ENCODE measurements around the gene MARK3. TPM values are rescaled to one million over a fixed set of nuclear protein-coding genes. Genes with fewer than 3 reads are reported as not detected.
A peak's percentile ranks its signal among the peaks of the same experiment; 100 is the strongest.

Gene MARK3
- total and polyA plus RNA-seq, 2 of the 4 experiments (the other 2 are of a cell fraction): 78.5 to 80.5 TPM

- ATAC-seq (ENCODE audit: low read depth): no peak; the same call in 1 of the 2 replicates
- dilution Hi-C loops (cut with HindIII; ENCODE audit: low sequenced_read_pairs, unreplicated experiment): no loop called here
Measured at GRCh38 chr14:103540821-103541708, 155.8 kb downstream of the MARK3 start.

More at GRCh38 chr14:103540821-103541708, 155.8 kb downstream of the MARK3 start:
- H2AFZ ChIP-seq (replicated peaks; ENCODE audit: low read length, poor library complexity): peak overlapping the region; percentile 89
- H3K23ac ChIP-seq (ENCODE audit: low read depth, low read length): 0 out of 2 replicates have a peak overlapping the region, but pooled peaks have one; percentile 25
- no peaks in the 10 kb centered on the region for H3K9me1 ChIP-seq (ENCODE audit: insufficient read depth, low read length)
- no peak overlapping the region for H3K4me3 ChIP-seq (ENCODE audit: insufficient read depth, low read depth, low read length)
- ChIA-PET POLR2A (ENCODE audit: unreplicated experiment) (no interaction called here), CTCF (interaction anchor here (1.2 to 1.5 kb wide), 4 partner anchors 11 to 23 kb away, joined by 3 to 7 read pairs (median 4); no protein-coding TSS in a partner anchor)
- intact Hi-C loops (cut with micrococcal nuclease): no loop called here
- peak overlapping the region; percentile 63; the same call in 1 of the 3 replicates for H2BK15ac ChIP-seq (ENCODE audit: low read depth, low read length)
- no peak overlapping the region; the same call in 1 of the 2 replicates for H3K18ac ChIP-seq (ENCODE audit: low read depth, low read length)
- H3K14ac ChIP-seq (replicated peaks; ENCODE audit: low read depth, low read length): peak overlapping the region; percentile 38; the same call in 1 of the 2 replicates
- no TSS peak for BruUV-seq (replicated peaks)
- peaks cover 25% of the 10 kb centered on the region for H3K4me1 ChIP-seq (ENCODE audit: control insufficient read depth, insufficient read depth, low read length)
- TF ChIP-seq MAZ (IDR thresholded peaks at IDR 0.05; ENCODE audit: borderline replicate concordance, low read depth, low read length): no peak
- TF ChIP-seq BHLHE40 (IDR thresholded peaks at IDR 0.05; ENCODE audit: low read depth, low read length): no peak
- no peak for TF ChIP-seq CEBPB (IDR thresholded peaks at IDR 0.05; ENCODE audit: low read depth, low read length)
- no peak for TF ChIP-seq RFX5 (IDR thresholded peaks at IDR 0.05; ENCODE audit: low read depth, low read length)
- no peak for TF ChIP-seq ELK1 (IDR thresholded peaks at IDR 0.05; ENCODE audit: borderline replicate concordance, low read depth, low read length)
- no peak for TF ChIP-seq POLR2A (IDR thresholded peaks at IDR 0.05; ENCODE audit: low read depth, low read length)
- no peak for TF ChIP-seq CTCF (conservative IDR thresholded peaks at IDR 0.05; ENCODE audit: low read depth, low read length)
- H4K20me1 ChIP-seq (ENCODE audit: insufficient read depth, low read length): no peaks in the 10 kb centered on the region
- peak overlapping the region; percentile 77 for H3K4ac ChIP-seq (ENCODE audit: low read depth, low read length)
- H2AK5ac ChIP-seq (ENCODE audit: low read depth, low read length): peak overlapping the region; percentile 82
- 0 out of 2 replicates have a peak overlapping the region, but pooled peaks have one; percentile 47 for H3K56ac ChIP-seq (ENCODE audit: extremely low read depth, insufficient read depth, low read length)
- peak overlapping the region; percentile 81 for H2BK120ac ChIP-seq (ENCODE audit: low read depth, low read length)
- no peaks in the 10 kb centered on the region for H3K27me3 ChIP-seq (ENCODE audit: control insufficient read depth, insufficient read depth, low read length)
- in situ Hi-C loops (cut with MboI; ENCODE audit: low sequenced_read_pairs): no loop called here
- peak overlapping the region; percentile 90 for H4K91ac ChIP-seq (ENCODE audit: insufficient read depth, low read depth, low read length)
- no peak overlapping the region; the same call in 1 of the 2 replicates for H4K5ac ChIP-seq (ENCODE audit: low read depth, low read length)
- peak overlapping the region; percentile 95 for H2BK5ac ChIP-seq (ENCODE audit: low read depth, low read length, poor library complexity, severe bottlenecking)
- no peaks in the 10 kb centered on the region for H3K9me3 ChIP-seq (ENCODE audit: control insufficient read depth, insufficient read depth, low read length)
- peak overlapping the region; percentile 96 for H2AK9ac ChIP-seq (replicated peaks; ENCODE audit: low read depth, low read length, poor library complexity)
- peak overlapping the region; percentile 3; the same call in 1 of the 2 replicates for H3K4me2 ChIP-seq (ENCODE audit: low read depth, low read length)
- H3K9ac ChIP-seq (ENCODE audit: low read depth, low read length): peak overlapping the region; percentile 57; the same call in 1 of the 2 replicates
- DNase-seq: no peak
- H3K79me1 ChIP-seq (ENCODE audit: low read depth in 1 of 2, low read length in 2 of 2): no peaks in the 10 kb centered on the region; a peak in 1 of 4 replicates
- H4K8ac ChIP-seq (ENCODE audit: low read depth in 2 of 2, low read length in 2 of 2): peak overlapping the region; percentile 44 to 76; a peak in 3 of 4 replicates
- peak overlapping the region; percentile 69 for H3K27ac ChIP-seq (ENCODE audit: insufficient read depth, low read length)
- H3K36me3 ChIP-seq (ENCODE audit: control insufficient read depth, insufficient read depth, low read length): no peaks in the 10 kb centered on the region
- WGBS, 2 experiments (ENCODE audit: extremely low coverage in 2 of 2, insufficient read length in 1 of 2): 82% methylated on average over 6 of the region's 17 CpGs; no CpG with 5 or more reads in 1 of the 2 experiments
- H2BK20ac ChIP-seq (ENCODE audit: low read depth, low read length): no peak overlapping the region; the same call in 1 of the 2 replicates

Measured in IMR-90 (cell line).